ENCODE measurements around the gene UPK2.

Gene UPK2

DNA sequence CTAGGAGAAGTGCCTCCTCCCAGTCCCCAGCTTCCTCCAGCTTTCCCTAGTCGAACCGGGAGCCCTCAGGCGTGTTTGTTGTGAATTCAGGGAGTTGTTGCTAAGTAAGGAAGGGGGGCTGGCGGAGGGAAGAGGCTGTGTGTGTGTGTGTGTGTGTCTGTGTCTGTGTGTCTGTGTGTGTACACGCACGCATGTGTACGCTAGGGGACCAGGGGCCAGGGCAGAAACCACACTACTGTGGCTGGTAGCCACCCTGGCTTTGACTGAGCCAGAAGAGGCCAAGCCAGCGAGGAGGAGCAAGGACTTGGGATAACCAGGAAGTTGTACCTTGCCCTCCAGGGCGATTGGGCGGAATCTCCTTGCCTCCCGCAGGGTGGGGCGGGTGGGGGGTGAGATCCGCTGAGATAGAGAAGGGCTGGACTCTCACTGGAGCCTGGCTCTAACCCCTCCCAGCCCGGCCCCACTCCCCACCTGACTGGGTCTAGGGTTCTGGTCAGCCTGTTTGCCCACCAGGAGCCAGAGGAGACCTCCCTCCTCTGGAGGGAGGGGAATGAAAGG is 37.9 kb upstream of the UPK2 start:
- no peak for DNase-seq

- no peak for DNase-seq
Measured at GRCh38 chr11:118918686-118919280, 37.3 kb upstream of the UPK2 start.

DNA sequence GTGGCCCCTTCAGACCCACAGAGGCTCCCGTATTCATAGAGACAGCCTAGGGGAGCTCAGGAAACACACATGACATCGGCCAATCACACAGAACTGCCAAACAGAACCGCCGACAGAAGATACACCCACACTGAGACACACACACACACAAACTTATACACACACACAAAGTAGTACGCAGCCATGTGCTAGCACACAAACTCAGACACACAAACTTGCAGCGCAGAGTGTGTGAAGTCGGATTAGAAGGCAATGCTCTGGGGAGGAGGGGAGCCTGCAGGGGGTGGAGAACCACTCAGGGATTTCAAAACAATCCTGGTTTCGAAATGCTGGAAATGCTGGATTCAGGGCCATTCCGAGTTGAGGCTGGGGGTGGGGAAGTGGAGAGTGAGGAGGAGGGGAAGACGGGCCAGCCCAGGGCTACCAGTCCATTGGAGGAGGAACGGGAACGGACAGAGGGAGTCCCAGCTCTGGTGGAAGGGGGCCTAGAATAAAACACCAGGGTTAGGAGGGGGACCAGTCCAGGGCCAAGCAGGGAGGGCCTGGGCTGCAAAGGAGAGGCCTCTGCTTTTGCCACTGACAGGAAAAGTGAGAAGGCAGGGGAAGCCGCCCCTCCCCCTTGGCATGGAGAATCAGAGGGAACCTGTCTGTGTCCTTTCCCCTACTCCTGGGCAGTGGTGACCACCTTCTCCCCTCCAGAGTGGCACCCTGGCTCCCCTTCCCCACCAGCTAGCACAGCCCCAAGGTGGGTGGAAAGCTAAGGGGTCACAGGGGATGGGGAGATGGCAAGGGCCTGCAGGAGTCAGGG is 34.8 kb upstream of the UPK2 start:
- peak; percentile 38 for DNase-seq

DNA sequence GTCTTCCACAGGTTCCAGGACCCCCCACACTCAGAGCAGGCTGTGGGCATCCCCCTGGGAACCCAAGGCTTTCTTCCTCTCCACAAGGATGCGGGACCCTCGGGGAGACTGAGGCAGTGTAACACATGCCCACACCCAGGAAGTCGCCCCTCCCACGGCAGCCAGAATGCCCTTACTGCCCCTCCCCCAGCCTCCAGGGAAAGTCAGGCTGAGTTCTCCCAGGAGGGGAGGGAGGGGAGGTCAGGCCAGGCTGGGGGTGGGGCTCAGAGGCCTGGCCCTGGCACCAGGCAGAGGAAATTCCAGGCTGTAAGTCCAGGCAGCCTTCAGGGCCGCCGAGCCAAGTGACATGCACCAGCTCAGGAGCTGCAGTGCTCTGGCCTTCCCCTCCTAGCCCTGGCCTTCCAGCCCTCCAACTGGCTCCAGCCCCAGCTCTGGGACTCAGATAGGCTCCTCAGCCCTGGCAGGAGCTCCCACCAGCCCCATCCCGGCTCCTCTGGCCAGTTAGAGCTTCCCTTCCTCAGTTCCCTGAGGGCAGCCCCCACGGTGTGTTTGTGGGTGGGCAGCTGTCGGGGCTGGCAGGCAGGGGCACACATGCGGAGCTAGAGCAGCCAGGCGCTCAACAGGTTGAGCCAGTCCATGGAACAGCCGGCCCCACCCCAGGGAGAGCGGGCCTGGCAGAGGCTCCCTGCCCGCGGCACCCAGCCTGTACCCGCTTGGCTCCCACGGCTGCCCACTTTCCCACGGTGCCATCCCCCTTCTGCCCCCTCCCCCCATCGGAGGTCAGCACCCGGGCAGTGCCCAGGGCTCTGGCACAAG is 34.0 kb upstream of the UPK2 start:
- DNase-seq: peak; percentile 52

DNA sequence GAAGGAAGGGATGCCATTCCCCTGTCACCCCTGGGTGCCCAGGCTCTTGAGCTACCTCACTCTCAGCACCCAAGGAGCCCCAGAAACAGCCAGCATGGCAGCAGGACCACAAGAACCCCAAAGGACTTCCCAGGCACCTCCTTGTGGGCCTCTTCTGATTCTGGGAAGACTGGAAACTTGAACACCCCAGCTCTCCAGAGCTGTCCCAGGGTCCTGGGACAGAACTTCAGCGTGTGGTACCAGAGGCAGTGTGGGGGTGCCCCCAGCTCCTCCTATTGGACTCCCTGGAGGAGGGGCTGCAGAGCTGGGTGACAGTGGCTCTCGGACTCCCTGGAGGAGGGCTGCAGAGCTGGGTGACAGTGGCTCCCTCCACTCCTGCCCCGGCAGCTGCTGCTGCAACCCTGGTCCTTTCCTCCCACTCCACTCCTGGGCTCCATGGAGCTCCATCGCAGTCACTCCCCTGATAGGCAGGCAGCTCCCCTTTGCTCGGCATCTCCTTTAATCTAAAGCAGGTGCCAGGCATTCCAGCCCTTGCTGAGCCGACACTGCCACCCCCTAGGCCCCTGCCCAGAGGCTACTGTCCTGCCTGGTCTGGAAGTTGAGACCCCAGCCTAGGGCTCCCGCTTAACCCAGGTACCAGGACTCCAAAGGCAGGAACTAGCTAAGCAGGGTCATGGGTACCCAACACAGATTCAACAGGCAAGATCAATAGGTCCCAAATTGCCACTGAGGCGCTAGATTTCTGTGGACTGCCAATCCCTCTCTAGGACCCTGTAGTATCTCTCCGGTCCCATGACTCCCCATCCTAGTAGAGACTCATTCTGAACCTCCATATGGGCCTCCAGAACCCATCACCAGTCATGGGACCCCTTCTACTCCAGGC is 33.1 kb upstream of the UPK2 start:
- no peak for DNase-seq

DNA sequence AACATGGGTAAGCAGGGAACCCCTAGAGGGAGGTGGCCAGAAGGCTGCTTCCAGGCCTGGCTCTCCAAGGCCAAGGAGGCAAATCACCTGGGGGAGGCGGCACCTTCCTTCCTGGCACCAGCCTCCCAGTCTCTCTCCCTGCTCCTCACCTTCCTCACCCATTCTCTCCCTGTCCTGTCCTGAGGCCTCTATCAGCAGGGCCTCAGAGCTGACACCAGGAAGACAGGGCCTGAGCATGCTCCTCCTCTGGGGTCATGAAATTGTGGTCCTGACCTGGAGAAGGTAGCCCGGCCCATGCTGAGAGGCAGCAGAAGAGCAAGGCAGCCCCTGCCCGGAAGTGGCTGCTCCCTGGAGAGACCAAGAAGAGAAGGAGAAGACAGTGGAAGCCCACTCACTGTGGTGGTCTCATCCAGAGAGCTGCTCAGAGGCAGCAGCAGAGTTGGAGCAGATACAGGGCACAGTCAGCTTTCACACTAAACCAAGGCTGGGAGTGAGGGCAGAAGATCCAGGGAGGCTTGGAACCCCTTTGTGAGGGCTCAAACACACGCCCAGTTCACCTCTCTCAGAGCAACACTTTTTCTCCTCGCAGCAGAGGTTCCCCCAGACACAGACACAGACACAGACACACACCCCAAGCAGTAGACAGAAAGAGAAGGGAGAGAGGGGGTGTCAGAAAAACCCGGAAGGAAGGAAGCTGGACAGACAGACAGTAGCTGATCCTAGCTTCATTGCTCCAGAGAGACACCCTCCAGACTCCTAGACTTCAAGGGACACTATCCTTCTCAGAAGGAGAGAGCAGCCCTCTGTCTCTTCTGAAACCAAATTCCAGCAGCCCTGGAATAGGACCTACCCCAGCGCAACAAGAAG is 32.1 kb upstream of the UPK2 start:
- no peak for DNase-seq

DNA sequence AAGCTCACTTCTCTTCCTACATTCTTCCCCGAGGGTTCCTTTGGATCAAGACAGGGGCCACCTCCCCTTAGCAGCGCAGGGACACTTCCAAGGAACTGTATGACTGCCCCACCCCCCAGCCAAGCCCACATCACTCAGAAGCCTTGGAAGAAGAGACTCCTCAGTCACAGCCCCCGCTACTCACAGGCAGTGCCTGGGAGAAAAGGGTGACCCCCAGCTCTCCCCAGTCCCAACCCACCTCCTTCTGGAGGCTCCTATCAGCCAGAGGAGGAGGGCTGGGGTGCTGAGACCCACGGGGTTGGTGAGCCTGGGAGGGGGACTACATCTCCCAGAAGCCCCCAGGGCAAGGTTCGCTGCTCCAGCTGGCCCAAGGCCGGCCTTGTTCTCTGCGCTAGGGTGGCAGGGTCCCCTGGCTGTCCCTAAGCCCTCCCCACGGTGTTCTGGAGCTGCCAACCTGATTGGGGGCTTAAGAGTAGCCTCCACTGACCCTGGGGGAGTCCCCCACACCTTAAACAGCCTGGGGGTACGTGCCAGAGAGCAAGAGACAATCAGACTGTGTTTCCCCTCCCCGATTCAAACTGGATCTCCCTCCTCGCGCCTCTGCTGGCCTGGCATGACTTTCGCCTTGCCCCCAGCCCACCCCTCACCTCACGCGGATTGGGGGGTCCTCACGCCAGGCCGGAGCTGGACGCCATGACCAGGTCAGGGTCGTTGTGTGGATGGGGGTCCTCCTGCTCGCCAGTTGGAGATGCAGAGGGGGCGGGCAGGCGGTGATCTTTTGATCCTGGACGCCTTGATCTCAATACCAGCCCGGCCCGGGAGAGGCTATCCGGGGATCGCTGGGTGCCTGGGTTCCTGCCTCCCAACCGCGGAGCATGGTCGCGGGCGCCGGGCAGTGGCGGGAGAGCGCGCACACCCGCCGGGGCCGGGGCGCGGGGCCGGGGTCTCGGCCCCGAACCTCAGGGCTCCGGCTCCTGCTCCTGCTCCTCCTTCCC is 31.2 kb upstream of the UPK2 start:
- DNase-seq: peak; percentile 43

DNA sequence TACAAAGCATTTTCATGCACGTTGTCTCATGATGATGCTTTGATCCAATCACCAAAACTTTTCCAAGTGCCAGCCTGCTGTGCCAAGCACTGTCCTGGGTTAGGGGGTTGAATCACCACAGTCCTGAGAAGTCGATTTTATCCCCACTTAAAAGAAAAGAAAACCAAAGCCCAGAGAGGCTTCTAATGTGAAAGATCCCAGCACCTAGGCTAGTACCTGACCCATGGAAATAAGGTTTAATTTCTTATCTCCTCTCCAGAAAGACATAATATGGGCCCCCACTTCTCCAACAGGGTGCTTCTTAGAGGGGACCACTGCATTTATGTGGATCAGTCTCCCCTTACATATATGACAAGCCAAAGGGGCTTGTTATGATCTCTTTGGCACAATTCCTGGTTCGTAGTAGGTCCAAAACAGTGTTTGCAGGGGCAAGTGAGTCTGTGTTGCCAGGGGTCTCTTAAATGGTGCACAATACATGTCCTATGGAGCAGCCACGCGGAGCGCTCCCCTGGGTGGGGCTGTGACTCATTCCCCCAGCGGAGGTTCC is 28.5 kb upstream of the UPK2 start:
- DNase-seq: no peak

DNA sequence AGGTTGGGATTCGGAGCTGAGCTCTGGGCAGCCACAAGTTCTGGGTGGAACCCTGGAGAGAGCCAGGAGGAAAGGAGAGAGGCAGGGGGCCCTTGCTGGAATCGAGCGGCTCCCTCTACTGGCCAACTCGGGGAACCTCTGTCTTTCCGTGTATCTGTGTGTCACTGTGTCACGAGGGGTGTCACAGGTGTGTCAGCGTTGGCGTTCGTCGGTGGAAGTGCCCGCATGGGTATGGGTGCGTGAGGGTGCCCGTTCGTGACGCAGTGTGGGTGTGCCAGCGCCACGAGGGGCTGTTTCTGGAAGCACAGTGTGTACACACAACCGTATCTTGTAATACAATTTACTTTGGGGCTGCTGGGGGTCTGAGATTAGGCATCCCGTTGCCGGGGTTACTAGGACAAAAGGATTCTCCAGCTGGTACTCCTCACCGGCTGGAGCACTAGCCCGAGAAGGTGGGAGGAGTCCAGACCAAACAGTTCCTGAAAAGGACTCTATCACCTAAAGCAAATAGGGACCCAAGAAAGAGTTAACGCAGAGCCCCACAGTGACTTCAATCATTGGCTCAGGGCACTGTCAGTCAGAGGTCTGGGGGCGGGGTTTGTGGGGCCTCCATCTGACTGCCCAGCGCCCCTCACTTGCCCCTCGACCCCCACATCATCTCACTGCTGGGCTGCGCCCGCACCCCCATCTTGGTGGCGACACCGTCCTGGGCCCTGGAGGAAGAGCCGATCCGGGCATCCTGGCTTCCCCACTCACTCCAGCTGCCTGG is 27.8 kb upstream of the UPK2 start:
- peak; percentile 92 for DNase-seq

DNA sequence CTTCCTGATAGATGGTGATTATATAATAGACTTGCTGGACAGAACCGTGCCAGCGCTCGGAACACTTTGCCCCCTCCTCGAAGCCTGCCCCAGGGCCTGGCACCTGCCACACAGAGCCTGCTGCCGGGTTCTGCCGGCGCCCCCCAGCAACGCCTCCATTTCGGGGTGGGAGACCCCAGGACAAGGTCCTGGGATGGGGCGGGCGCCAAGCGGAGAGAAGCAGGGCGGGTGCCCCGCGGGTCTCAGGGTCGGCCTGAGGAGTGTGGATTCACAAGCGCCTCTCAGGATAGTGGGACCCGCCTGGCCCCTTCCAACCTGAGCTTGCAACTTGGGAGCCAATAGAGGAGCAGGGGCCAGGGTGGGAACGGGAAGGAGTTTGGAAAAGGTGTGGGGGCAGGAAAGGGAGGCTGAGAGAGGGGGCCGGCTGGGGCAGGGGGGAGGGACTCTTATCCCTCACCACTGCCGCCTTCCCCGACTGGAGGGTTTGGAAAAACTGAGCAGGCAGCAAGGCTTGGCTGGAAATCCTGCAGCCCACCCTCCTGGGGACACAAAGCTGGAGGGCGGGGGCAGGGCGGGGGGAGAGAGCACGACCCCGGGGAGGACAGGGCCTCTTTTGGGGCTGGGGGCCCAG is 27.1 kb upstream of the UPK2 start:
- DNase-seq: peak; percentile 74

DNA sequence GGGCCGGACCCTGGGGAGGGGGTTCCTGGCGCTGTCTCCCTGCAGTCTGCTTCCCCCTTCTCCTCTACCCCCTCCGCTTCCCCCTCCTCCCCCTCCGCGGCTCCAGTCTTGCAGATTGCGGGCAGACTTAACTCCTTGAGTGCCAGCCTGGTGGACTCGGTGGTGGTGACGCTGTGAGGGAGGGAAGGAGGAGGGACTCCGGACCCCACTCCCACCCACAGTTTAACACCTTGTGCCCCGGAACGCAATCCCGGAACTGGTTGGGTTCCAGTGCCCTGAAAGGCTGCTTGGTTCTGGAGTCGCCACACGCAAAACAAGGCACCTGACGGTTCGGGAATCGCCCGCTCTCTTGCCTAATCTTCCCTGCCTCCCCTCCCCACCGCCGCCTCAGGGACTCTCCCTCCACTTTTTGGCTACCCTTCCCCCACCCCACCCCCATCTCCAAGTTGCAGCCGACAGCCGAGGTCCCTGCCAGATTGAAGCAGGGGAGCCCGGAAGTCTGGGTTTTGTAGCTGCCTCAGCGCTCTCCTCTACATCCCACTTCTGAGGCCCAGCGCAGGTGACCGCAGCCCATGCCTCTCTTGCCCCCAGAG is 26.5 kb upstream of the UPK2 start:
- DNase-seq: peak; percentile 76

DNA sequence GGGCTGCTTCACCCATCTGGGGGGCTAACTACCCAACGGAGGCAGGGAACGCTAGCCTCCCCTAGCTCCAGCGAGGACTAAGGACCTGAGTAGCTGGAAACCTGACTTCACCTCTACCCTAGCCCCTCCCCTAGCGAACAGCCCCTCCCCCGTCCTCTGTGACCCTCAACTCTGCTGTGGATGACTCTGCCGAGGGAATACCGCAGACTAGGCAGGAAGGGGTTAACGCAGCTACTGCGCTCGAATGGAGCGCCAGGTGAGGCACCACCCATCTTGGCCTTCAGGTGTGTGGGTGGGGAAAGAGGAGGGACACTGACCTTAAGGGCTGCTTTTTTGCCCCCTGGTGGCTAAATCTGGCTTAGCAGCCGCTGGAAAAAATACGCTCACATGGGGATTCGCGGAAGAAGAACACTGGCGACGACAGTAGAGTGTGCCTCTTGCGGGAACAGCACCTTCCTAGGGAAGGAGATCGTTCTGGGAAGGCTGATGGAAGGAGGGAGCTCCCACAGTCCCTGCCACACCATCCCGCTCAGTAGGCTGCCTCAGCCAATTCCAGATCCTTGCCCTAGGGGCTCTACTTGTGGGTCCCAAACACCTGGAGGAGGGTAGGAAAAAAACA is 25.9 kb upstream of the UPK2 start:
- peak; percentile 80 for DNase-seq

DNA sequence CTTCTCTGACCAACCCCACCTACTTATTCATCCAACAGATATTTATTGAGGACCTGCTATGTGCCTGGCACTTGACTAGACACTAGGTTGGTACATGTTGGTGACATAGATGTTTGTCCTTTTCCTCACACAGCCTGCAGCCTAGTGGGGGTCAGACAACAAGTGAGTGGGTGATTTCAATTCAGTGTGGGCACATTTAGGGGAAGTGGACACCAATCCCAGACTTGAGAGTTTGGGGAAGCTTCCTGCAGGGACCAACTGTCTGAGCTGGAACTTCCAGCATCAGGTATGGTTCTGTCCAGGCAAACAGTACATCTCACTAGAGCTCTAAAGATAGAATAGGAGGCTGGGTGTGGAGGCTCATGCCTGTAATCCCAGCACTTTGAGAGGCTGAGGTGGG is 24.5 kb upstream of the UPK2 start:
- DNase-seq: no peak

- DNase-seq: no peak
Measured at GRCh38 chr11:118933486-118933885, 22.6 kb upstream of the UPK2 start.

DNA sequence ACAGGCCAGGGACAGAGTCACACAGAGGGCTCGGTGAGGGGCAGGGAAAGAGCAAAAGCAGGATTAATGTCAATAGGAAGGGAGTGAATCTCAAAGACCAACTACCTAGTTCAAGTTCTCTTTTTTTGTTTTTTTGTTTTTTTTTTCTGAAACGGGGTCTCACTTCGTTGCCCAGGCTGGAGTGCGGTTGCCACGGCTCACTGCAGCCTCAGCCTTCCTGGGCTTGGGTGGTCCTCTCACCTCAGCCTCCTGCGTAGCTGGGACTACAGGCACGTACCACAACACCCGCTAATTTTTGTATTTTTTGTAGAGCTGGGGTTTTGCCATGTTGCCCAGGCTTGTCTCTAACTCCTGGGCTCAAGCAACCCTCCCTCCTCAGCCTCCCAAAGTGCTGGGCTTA is 20.7 kb upstream of the UPK2 start:
- no peak for DNase-seq

DNA sequence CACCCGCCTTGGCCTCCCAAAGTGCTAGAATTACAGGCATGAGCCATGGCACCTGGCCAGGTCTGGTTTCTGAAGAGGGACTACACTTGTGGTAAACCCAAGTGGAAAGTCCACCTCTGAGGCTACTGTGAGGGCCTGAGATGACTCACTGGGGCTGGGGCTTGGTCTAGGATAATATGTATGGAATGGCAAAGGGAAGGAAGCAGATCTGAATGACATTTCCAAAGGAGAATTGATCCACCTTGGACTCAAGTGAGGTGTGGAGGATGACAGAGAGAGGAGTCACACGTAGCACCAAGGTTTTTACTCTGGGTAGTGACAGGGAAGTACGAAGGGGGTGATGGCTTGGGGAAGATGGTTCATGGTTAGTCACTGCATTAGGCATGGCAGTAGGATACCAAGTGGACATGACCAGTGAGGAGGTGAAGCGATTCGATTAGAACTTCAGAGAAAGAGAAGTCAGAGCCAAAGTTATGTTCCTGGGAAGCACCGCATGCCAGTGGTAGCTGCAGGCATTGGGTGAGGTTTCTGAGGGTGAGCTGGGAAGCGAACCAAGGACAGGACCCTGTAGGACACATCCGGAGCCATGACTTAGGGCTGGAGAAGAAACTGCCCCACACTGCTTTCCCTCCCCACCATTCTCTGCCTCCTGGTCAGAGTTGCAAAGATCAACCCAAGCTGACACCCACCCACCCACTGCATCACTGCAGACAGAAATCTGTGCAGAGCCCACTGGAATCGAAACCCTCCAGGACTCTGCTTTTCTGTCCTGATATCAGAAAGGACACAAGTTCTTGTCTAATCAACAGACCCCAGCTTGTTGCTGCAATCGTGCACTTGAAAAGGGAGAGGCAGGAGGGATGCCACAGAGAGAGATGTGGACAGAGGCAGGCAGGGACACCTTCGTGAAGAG is 17.4 kb upstream of the UPK2 start:
- no peak for DNase-seq

All from midbrain (tissue), 1 donor.